K562 (cell line): ENCODE data around the gene TFB2M. TPM values are rescaled to one million over a fixed set of nuclear protein-coding genes. Genes with fewer than 3 reads are reported as not detected.
A peak's percentile ranks its signal among the peaks of the same experiment; 100 is the strongest.

Experiments
- ARNT ChIP-seq, 2 experiments: fragments of 450-650 bp; IDR thresholded peaks; 2 replicates each; pipeline ENCODE4 v1.6.1; 2016; ENCODE audit warnings: mild to moderate bottlenecking in 1 of 2
- BCL6 ChIP-seq: fragments of 250-450 bp; sonication (Bioruptor Pico); IDR thresholded peaks from 2 replicates; pipeline ENCODE4 v1.4.0; 2020
- BRCA1 ChIP-seq, 2 experiments: fragments of 450-650 bp in 1 of 2; sonication (generic) in 1 of 2; formaldehyde crosslinking in 1 of 2; IDR thresholded peaks; 2 replicates each; pipeline versions ENCODE4 v1.5.0 to v1.6.1; 2017 to 2020; ENCODE audit warnings: mild to moderate bottlenecking in 1 of 2, missing genetic modification reagents in 1 of 2
- ESRRA ChIP-seq: fragments of 450-650 bp; IDR thresholded peaks from 2 replicates; pipeline ENCODE4 v1.6.1; 2014; ENCODE audit warnings: low read depth, mild to moderate bottlenecking, moderate library complexity, borderline replicate concordance
- FOXM1 ChIP-seq, 2 experiments: fragments of 450-650 bp in 1 of 2; sonication (generic) in 1 of 2; formaldehyde crosslinking in 1 of 2; IDR thresholded peaks; 2 replicates each; pipeline versions ENCODE4 v1.6.1 to v1.9.0; 2017 to 2022; ENCODE audit warnings: low read depth in 2 of 2, mild to moderate bottlenecking in 2 of 2, missing genetic modification reagents in 1 of 2, moderate library complexity in 1 of 2
- GATAD2B ChIP-seq: fragments of 450-650 bp; IDR thresholded peaks from 2 replicates; pipeline ENCODE4 v1.6.1; 2017; ENCODE audit warnings: mild to moderate bottlenecking, borderline replicate concordance
- GMEB1 ChIP-seq: fragments of 250-450 bp; sonication (Bioruptor Pico); IDR thresholded peaks from 2 replicates; pipeline ENCODE4 v1.4.0; 2020; ENCODE audit warnings: mild to moderate bottlenecking
- HCFC1 ChIP-seq: IDR thresholded peaks from 2 replicates; pipeline ENCODE4 v1.6.1; 2012; ENCODE audit warnings: low read depth, low read length, improper control_type of control experiment
- HDAC1 ChIP-seq, 2 experiments: fragments of 450-650 bp; IDR thresholded peaks; 2 replicates each; pipeline ENCODE4 v1.6.1; 2016 to 2017; ENCODE audit warnings: inconsistent platforms in 1 of 2, mild to moderate bottlenecking in 1 of 2, moderate library complexity in 1 of 2
- HDGF ChIP-seq: fragments of 450-650 bp; IDR thresholded peaks from 2 replicates; pipeline ENCODE4 v1.6.1; 2016
- KAT2B ChIP-seq: IDR thresholded peaks from one replicate; pipeline ENCODE4 v1.6.1; 2012; ENCODE audit warnings: low read depth, mild to moderate bottlenecking, control low read depth, inconsistent platforms, low read length, moderate library complexity
- MAFK ChIP-seq: IDR thresholded peaks from 2 replicates; pipeline ENCODE4 v1.6.1; 2011; ENCODE audit warnings: low read length, improper control_type of control experiment
- MYBL2 ChIP-seq, 2 experiments: fragments of 450-650 bp in 1 of 2; sonication (generic) in 1 of 2; formaldehyde crosslinking in 1 of 2; IDR thresholded peaks; 2 replicates each; pipeline versions ENCODE4 v1.6.1 to v1.8.1; 2017 to 2022; ENCODE audit warnings: borderline replicate concordance in 1 of 2, inconsistent platforms in 1 of 2, low read depth in 1 of 2, mild to moderate bottlenecking in 1 of 2, missing genetic modification reagents in 1 of 2, moderate library complexity in 1 of 2
- NCOR1 ChIP-seq: fragments of 450-650 bp; IDR thresholded peaks from 2 replicates; pipeline ENCODE4 v1.6.1; 2016; ENCODE audit warnings: mild to moderate bottlenecking, moderate library complexity
- POU5F1 ChIP-seq: fragments of 150-350 bp; IDR thresholded peaks from 2 replicates; pipeline ENCODE4 v1.6.1; 2014; ENCODE audit warnings: borderline replicate concordance, low read length, low read depth, mild to moderate bottlenecking; ENCODE audit not compliant: partially characterized antibody
- RBM34 ChIP-seq: fragments of 200-400 bp; formaldehyde crosslinking; IDR thresholded peaks from 2 replicates; pipeline ENCODE4 v1.6.1; 2018; ENCODE audit warnings: low read length, borderline replicate concordance; ENCODE audit not compliant: insufficient read depth
- RFX7 ChIP-seq: fragments of 250-450 bp; sonication (Bioruptor Pico); IDR thresholded peaks from 2 replicates; pipeline ENCODE4 v1.5.1; 2021; ENCODE audit warnings: mild to moderate bottlenecking
- RUNX1 ChIP-seq: sonication (generic); IDR thresholded peaks from 2 replicates; pipeline ENCODE4 v1.6.1; 2016; ENCODE audit warnings: antibody characterized with exemption, low read depth
- SMAD2 ChIP-seq: fragments of 150-350 bp; IDR thresholded peaks from 2 replicates; pipeline ENCODE4 v1.6.1; 2014; ENCODE audit warnings: low read depth, mild to moderate bottlenecking, low read length
- ZFP91 ChIP-seq: sonication (generic); formaldehyde crosslinking; IDR thresholded peaks from 2 replicates; pipeline ENCODE4 v1.8.0; 2022; ENCODE audit warnings: mild to moderate bottlenecking, missing genetic modification reagents
- ZMIZ1 ChIP-seq, 2 experiments: fragments of 150-350 bp in 1 of 2; IDR thresholded peaks; 2 replicates each; pipeline ENCODE4 v1.6.1; 2012 to 2016; ENCODE audit warnings: low read depth in 2 of 2, low read length in 2 of 2, mild to moderate bottlenecking in 1 of 2, moderate library complexity in 1 of 2
- ZNF184 ChIP-seq: sonication (generic); formaldehyde crosslinking; IDR thresholded peaks from 2 replicates; pipeline ENCODE4 v1.5.0; 2020; ENCODE audit warnings: missing genetic modification reagents
- ZNF778 ChIP-seq: fragments of 450-650 bp; formaldehyde crosslinking; IDR thresholded peaks from 2 replicates; pipeline ENCODE4 v1.4.0; 2020; ENCODE audit warnings: mild to moderate bottlenecking, moderate library complexity
- polyA plus RNA-seq, 8 experiments: library from polyadenylated mRNA; depleted of rRNA in 4 of 8; stranded (reverse) in 5 of 8; unstranded in 3 of 8; fragments of >200 nt; fragmentation: Nextera tagmentation in 2 of 8; fragmentation: Illumina TruSeq in 1 of 8; extraction: Ambion mirVana in 2 of 8; extraction: Trizol in 1 of 8; gene quantifications; 2 replicates each; pipeline versions ENCODE4 v1.2.1 to v1.2.3, GENCODE V29; 2011 to 2014; ENCODE audit warnings: inconsistent platforms in 1 of 8, missing spikeins in 1 of 8
- total RNA-seq, 7 experiments: library from RNA; depleted of rRNA in 6 of 7; stranded (reverse); fragments of >200 nt in 6 of 7; fragmentation: Illumina TruSeq in 2 of 7; extraction: Trizol in 2 of 7; gene quantifications; 2 replicates each; pipeline versions ENCODE4 v1.2.1 to v1.2.3, GENCODE V29; 2011 to 2021; ENCODE audit warnings: low replicate concordance in 1 of 7

TFB2M gene
- total and polyA plus RNA-seq, 9 of the 15 experiments (the other 6 are each of a cell fraction or from before 2014, with no cell fraction given): 55.1 to 162 (median 70.6) TPM

- TF ChIP-seq ARNT (IDR thresholded peaks at IDR 0.05) (peak in 1 of 2 experiments; percentile 81; a peak in 2 of 4 replicates), MAFK (peak; percentile 80), HDAC1 (IDR thresholded peaks at IDR 0.05) (no peak; a peak in 1 of 4 replicates), ZNF184 (CRISPR knock-in tag) (no peak), BRCA1 (IDR thresholded peaks at IDR 0.05) (no peak), BRCA1 (CRISPR knock-in tag; IDR thresholded peaks at IDR 0.05) (no peak), NCOR1 (peak; percentile 88), ESRRA (peak; percentile 59; the same call in 1 of the 2 replicates), FOXM1 (IDR thresholded peaks at IDR 0.05; ENCODE audit: low read depth) (peak; percentile 71; the same call in 1 of the 2 replicates), FOXM1 (CRISPR knock-in tag; IDR thresholded peaks at IDR 0.05; ENCODE audit: low read depth) (no peak), RBM34 (no peak), ZFP91 (CRISPR knock-in tag) (no peak), HCFC1 (no peak), SMAD2 (no peak), RFX7 (CRISPR knock-in tag) (no peak), RUNX1 (no peak), HDGF (no peak), ZMIZ1 (IDR thresholded peaks at IDR 0.05; ENCODE audit: low read depth in 2 of 2, low read length in 2 of 2) (peak in 1 of 2 experiments; percentile 88; a peak in 2 of 4 replicates), GMEB1 (CRISPR knock-in tag) (no peak), KAT2B (no peak), BCL6 (no peak), POU5F1 (no peak), ZNF778 (no peak), MYBL2 (IDR thresholded peaks at IDR 0.05; ENCODE audit: low read depth) (no peak; the same call in 1 of the 2 replicates), MYBL2 (CRISPR knock-in tag; IDR thresholded peaks at IDR 0.05; ENCODE audit: borderline replicate concordance) (no peak), GATAD2B (no peak)
Measured at GRCh38 chr1:246577720-246578106, 11.7 kb upstream of the TFB2M start (continued).
